ENCODE measurements around the gene TPSD1.

DNA sequence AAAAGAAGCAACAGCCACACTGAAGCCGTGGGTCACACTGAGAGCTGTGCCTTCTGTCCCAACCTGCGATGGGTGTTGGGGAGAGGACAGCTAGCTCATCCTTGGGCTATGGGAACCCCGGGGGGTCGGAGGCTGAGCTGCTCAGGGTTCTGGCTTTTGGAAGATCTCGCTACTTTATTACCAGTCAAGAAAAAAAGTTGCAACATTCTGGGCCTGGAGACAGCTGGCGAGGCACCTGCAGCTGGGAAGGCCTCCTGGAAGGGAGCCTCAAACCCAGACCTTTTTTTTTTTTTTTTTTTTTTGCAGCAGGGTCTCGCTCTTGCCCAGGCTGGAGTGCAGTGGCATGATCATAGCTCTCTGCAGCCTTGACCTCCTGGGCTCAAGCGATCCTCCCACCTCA, 24.9 kb downstream of the TPSD1 start:
- TF ChIP-seq, protein P1, sequence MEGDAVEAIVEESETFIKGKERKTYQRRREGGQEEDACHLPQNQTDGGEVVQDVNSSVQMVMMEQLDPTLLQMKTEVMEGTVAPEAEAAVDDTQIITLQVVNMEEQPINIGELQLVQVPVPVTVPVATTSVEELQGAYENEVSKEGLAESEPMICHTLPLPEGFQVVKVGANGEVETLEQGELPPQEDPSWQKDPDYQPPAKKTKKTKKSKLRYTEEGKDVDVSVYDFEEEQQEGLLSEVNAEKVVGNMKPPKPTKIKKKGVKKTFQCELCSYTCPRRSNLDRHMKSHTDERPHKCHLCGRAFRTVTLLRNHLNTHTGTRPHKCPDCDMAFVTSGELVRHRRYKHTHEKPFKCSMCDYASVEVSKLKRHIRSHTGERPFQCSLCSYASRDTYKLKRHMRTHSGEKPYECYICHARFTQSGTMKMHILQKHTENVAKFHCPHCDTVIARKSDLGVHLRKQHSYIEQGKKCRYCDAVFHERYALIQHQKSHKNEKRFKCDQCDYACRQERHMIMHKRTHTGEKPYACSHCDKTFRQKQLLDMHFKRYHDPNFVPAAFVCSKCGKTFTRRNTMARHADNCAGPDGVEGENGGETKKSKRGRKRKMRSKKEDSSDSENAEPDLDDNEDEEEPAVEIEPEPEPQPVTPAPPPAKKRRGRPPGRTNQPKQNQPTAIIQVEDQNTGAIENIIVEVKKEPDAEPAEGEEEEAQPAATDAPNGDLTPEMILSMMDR (IDR thresholded peaks at IDR 0.05; ENCODE audit: insufficient read depth, low read length): no peak
- TF ChIP-seq POLR2AphosphoS5 (IDR thresholded peaks at IDR 0.05; ENCODE audit: low read depth) (no peak), GABPA (IDR thresholded peaks at IDR 0.05; ENCODE audit: low read depth) (no peak)
- TF ChIP-seq, protein P2, sequence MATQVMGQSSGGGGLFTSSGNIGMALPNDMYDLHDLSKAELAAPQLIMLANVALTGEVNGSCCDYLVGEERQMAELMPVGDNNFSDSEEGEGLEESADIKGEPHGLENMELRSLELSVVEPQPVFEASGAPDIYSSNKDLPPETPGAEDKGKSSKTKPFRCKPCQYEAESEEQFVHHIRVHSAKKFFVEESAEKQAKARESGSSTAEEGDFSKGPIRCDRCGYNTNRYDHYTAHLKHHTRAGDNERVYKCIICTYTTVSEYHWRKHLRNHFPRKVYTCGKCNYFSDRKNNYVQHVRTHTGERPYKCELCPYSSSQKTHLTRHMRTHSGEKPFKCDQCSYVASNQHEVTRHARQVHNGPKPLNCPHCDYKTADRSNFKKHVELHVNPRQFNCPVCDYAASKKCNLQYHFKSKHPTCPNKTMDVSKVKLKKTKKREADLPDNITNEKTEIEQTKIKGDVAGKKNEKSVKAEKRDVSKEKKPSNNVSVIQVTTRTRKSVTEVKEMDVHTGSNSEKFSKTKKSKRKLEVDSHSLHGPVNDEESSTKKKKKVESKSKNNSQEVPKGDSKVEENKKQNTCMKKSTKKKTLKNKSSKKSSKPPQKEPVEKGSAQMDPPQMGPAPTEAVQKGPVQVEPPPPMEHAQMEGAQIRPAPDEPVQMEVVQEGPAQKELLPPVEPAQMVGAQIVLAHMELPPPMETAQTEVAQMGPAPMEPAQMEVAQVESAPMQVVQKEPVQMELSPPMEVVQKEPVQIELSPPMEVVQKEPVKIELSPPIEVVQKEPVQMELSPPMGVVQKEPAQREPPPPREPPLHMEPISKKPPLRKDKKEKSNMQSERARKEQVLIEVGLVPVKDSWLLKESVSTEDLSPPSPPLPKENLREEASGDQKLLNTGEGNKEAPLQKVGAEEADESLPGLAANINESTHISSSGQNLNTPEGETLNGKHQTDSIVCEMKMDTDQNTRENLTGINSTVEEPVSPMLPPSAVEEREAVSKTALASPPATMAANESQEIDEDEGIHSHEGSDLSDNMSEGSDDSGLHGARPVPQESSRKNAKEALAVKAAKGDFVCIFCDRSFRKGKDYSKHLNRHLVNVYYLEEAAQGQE (IDR thresholded peaks at IDR 0.05; ENCODE audit: insufficient replicate concordance, low read depth): no peak
